GM23338 (cell line): ENCODE measurements around the gene ZSCAN26. TPM values are rescaled to one million over a fixed set of nuclear protein-coding genes. Genes with fewer than 3 reads are reported as not detected.

Experiments
- ATAC-seq: fragments of 200-7000 bp; cut with Tn5 transposase; 3 replicates; pipeline ENCODE4 v1.9.1; 2020
- DNase-seq: peaks from one replicate; pipeline ENCODE4 v3.0.0-alpha.2; 2015; ENCODE audit warnings: low spot score
- H2AFZ ChIP-seq: fragments of 200-600 bp; sonication (generic); 2 replicates; pipeline ENCODE4 v1.8.0; 2016; ENCODE audit warnings: antibody characterized with exemption, mild to moderate bottlenecking, moderate library complexity
- H3F3A ChIP-seq: fragments of 200-600 bp; sonication (generic); replicated peaks from 2 replicates; pipeline ENCODE4 v1.8.0; 2017; ENCODE audit warnings: antibody characterized with exemption, mixed run types, low read depth
- H3K27ac ChIP-seq: fragments of 200-600 bp; sonication (generic); 2 replicates; pipeline ENCODE4 v1.6.1; 2016; ENCODE audit warnings: low read depth
- H3K27me3 ChIP-seq: fragments of 200-600 bp; sonication (generic); 2 replicates; pipeline ENCODE4 v1.8.0; 2016; ENCODE audit warnings: mild to moderate bottlenecking, mixed run types, moderate library complexity; ENCODE audit not compliant: insufficient read depth
- H3K36me3 ChIP-seq: fragments of 200-600 bp; sonication (generic); 2 replicates; pipeline ENCODE4 v1.8.0; 2016; ENCODE audit warnings: mild to moderate bottlenecking; ENCODE audit not compliant: insufficient read depth
- H3K4me1 ChIP-seq: fragments of 200-600 bp; sonication (generic); 2 replicates; pipeline ENCODE4 v1.8.0; 2016; ENCODE audit warnings: mild to moderate bottlenecking, moderate library complexity; ENCODE audit not compliant: insufficient read depth
- H3K4me2 ChIP-seq: fragments of 200-600 bp; sonication (generic); 2 replicates; pipeline ENCODE4 v1.7.1; 2017; ENCODE audit warnings: mixed run types
- H3K4me3 ChIP-seq: fragments of 200-600 bp; sonication (generic); 2 replicates; pipeline ENCODE4 v1.6.1; 2016; ENCODE audit warnings: mixed run types
- H3K79me2 ChIP-seq: fragments of 200-600 bp; sonication (generic); replicated peaks from 2 replicates; pipeline ENCODE4 v1.8.0; 2017; ENCODE audit warnings: mild to moderate bottlenecking; ENCODE audit not compliant: insufficient read depth
- H3K9me2 ChIP-seq: fragments of 200-600 bp; sonication (generic); 2 replicates; pipeline ENCODE4 v1.8.0; 2017; ENCODE audit not compliant: insufficient read depth
- H4K20me1 ChIP-seq: fragments of 200-600 bp; sonication (generic); replicated peaks from 2 replicates; pipeline ENCODE4 v1.8.0; 2017; ENCODE audit warnings: mild to moderate bottlenecking; ENCODE audit not compliant: insufficient read depth
- H3K27ac Mint-ChIP-seq: 2 replicates; pipeline ENCODE4 v1.8.0; 2020; ENCODE audit warnings: inconsistent platforms, mild to moderate bottlenecking, moderate library complexity, mixed read lengths
- H3K27me3 Mint-ChIP-seq: 3 replicates; pipeline ENCODE4 v1.8.0; 2022; ENCODE audit warnings: low read depth, mild to moderate bottlenecking, moderate library complexity, mixed read lengths, inconsistent platforms; ENCODE audit not compliant: insufficient read depth, poor library complexity
- H3K36me3 Mint-ChIP-seq: 3 replicates; pipeline ENCODE4 v1.8.0; 2021; ENCODE audit warnings: low read depth, mild to moderate bottlenecking, inconsistent platforms, moderate library complexity, mixed read lengths
- H3K4me1 Mint-ChIP-seq: 3 replicates; pipeline ENCODE4 v1.8.0; 2020; ENCODE audit warnings: mild to moderate bottlenecking, inconsistent platforms, mixed read lengths
- H3K4me3 Mint-ChIP-seq: 3 replicates; pipeline ENCODE4 v1.8.0; 2021; ENCODE audit warnings: moderate library complexity, mild to moderate bottlenecking, inconsistent platforms, mixed read lengths
- H3K9me3 Mint-ChIP-seq: 3 replicates; pipeline ENCODE4 v1.8.0; 2020; ENCODE audit warnings: moderate library complexity, mild to moderate bottlenecking, inconsistent platforms, mixed read lengths
- CREB1 ChIP-seq: fragments of 250-450 bp; sonication (Bioruptor Pico); IDR thresholded peaks from 2 replicates; pipeline ENCODE4 v1.5.0; 2020; ENCODE audit warnings: low read depth, mild to moderate bottlenecking, moderate library complexity
- EZH2 ChIP-seq: fragments of 200-600 bp; sonication (generic); IDR thresholded peaks from one replicate; pipeline ENCODE4 v1.8.0; 2017; ENCODE audit warnings: antibody characterized with exemption, mild to moderate bottlenecking, low read depth; ENCODE audit not compliant: unreplicated experiment
- EZH2phosphoT487 ChIP-seq: fragments of 200-600 bp; sonication (generic); IDR thresholded peaks from one replicate; pipeline ENCODE4 v1.8.1; 2018; ENCODE audit warnings: antibody characterized with exemption; ENCODE audit not compliant: unreplicated experiment
- JUNB ChIP-seq: IDR thresholded peaks from one replicate; pipeline ENCODE4 v1.6.1; 2016; ENCODE audit warnings: antibody characterized with exemption; ENCODE audit not compliant: unreplicated experiment
- NANOG ChIP-seq: IDR thresholded peaks from 2 replicates; pipeline ENCODE4 v1.6.1; 2016; ENCODE audit warnings: antibody characterized with exemption, borderline replicate concordance
- POLR2AphosphoS5 ChIP-seq: IDR thresholded peaks from 2 replicates; pipeline ENCODE4 v1.6.1; 2016; ENCODE audit warnings: antibody characterized with exemption, low read depth
- REST ChIP-seq: IDR thresholded peaks from one replicate; pipeline ENCODE4 v1.6.1; 2018; ENCODE audit warnings: antibody characterized with exemption; ENCODE audit not compliant: unreplicated experiment
- STAT1 ChIP-seq: IDR thresholded peaks from one replicate; pipeline ENCODE4 v1.6.1; 2016; ENCODE audit warnings: antibody characterized with exemption; ENCODE audit not compliant: unreplicated experiment
- ZNF114 ChIP-seq: fragments of 250-450 bp; sonication (Bioruptor Pico); IDR thresholded peaks from 2 replicates; pipeline ENCODE4 v1.5.0; 2020; ENCODE audit warnings: mild to moderate bottlenecking, moderate library complexity
- ZNF331 ChIP-seq: fragments of 250-450 bp; sonication (Bioruptor Pico); IDR thresholded peaks from 2 replicates; pipeline ENCODE4 v1.5.0; 2020; ENCODE audit warnings: low read depth, mild to moderate bottlenecking, moderate library complexity
- ZNF462 ChIP-seq: fragments of 250-450 bp; sonication (Bioruptor Pico); IDR thresholded peaks from 2 replicates; pipeline ENCODE4 v1.5.0; 2020; ENCODE audit warnings: mild to moderate bottlenecking, moderate library complexity
- polyA plus RNA-seq: library from polyadenylated mRNA; unstranded; fragments of >200 nt; fragmentation: Nextera tagmentation; extraction: Ambion mirVana; gene quantifications from 2 replicates; pipeline ENCODE4 v1.2.1, GENCODE V29; 2016
- total RNA-seq: library from RNA; depleted of rRNA; stranded (reverse); fragments of >200 nt; shearing (Covaris generic); gene quantifications from 2 replicates; pipeline ENCODE4 v1.2.3, GENCODE V29; 2014
- TF ChIP-seq, protein P1 (sequence below): IDR thresholded peaks from 2 replicates; pipeline ENCODE4 v1.6.1; 2016; ENCODE audit warnings: antibody characterized with exemption
- TF ChIP-seq, protein P2 (sequence below), 2 experiments: fragments of 200-600 bp in 1 of 2; sonication (generic) in 1 of 2; conservative IDR thresholded peaks; 2 replicates each; pipeline versions ENCODE4 v1.5.1 to v1.6.1; 2016 to 2017; ENCODE audit warnings: antibody characterized with exemption in 2 of 2, low read depth in 2 of 2, mild to moderate bottlenecking in 2 of 2, moderate library complexity in 1 of 2

Gene ZSCAN26
- total and polyA plus RNA-seq, 2 experiments from 2014 or later, result 6.5 to 10.2 TPM

- H3K4me1 ChIP-seq, result no peaks in the 10 kb centered on the region
- H3K27ac ChIP-seq, result no peak overlapping the region
- no peak overlapping the region for H3K4me3 ChIP-seq
- Mint-ChIP-seq H3K4me3 (no peak overlapping the region), H3K27ac (no peak overlapping the region), H3K4me1 (no peaks in the 10 kb centered on the region), H3K9me3 (no peaks in the 10 kb centered on the region), H3K36me3 (peaks cover 32% of the 10 kb centered on the region), H3K27me3 (no peaks in the 10 kb centered on the region)
- no peak for TF ChIP-seq CREB1 (CRISPR knock-in tag)
- TF ChIP-seq ZNF462, result no peak
- no peak for TF ChIP-seq NANOG
- TF ChIP-seq, protein P1, sequence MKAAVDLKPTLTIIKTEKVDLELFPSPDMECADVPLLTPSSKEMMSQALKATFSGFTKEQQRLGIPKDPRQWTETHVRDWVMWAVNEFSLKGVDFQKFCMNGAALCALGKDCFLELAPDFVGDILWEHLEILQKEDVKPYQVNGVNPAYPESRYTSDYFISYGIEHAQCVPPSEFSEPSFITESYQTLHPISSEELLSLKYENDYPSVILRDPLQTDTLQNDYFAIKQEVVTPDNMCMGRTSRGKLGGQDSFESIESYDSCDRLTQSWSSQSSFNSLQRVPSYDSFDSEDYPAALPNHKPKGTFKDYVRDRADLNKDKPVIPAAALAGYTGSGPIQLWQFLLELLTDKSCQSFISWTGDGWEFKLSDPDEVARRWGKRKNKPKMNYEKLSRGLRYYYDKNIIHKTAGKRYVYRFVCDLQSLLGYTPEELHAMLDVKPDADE, result no peak
- no peak for TF ChIP-seq POLR2AphosphoS5
- no peak for TF ChIP-seq ZNF331 (CRISPR knock-in tag)
- no peak for TF ChIP-seq ZNF114 (CRISPR knock-in tag)
- no peak for TF ChIP-seq STAT1
- no peak for TF ChIP-seq REST
- TF ChIP-seq, protein P2, sequence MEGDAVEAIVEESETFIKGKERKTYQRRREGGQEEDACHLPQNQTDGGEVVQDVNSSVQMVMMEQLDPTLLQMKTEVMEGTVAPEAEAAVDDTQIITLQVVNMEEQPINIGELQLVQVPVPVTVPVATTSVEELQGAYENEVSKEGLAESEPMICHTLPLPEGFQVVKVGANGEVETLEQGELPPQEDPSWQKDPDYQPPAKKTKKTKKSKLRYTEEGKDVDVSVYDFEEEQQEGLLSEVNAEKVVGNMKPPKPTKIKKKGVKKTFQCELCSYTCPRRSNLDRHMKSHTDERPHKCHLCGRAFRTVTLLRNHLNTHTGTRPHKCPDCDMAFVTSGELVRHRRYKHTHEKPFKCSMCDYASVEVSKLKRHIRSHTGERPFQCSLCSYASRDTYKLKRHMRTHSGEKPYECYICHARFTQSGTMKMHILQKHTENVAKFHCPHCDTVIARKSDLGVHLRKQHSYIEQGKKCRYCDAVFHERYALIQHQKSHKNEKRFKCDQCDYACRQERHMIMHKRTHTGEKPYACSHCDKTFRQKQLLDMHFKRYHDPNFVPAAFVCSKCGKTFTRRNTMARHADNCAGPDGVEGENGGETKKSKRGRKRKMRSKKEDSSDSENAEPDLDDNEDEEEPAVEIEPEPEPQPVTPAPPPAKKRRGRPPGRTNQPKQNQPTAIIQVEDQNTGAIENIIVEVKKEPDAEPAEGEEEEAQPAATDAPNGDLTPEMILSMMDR (conservative IDR thresholded peaks at IDR 0.05; ENCODE audit: low read depth in 2 of 2), result no peak
- TF ChIP-seq JUNB, result no peak
- TF ChIP-seq EZH2, result no peak
- no peak for TF ChIP-seq EZH2phosphoT487
- no peaks in the 10 kb centered on the region for H3F3A ChIP-seq
- H3K9me2 ChIP-seq, result no peaks in the 10 kb centered on the region
- ATAC-seq, result no peak
- H3K79me2 ChIP-seq, result no peaks in the 10 kb centered on the region; the same call in 1 of the 2 replicates
- H4K20me1 ChIP-seq, result no peaks in the 10 kb centered on the region; the same call in 1 of the 2 replicates
- no peak overlapping the region for H3K4me2 ChIP-seq
- no peak for DNase-seq
- H3K36me3 ChIP-seq, result no peaks in the 10 kb centered on the region; the same call in 1 of the 2 replicates
- H2AFZ ChIP-seq, result no peak overlapping the region
- no peaks in the 10 kb centered on the region for H3K27me3 ChIP-seq
These were observed 7.9 kb downstream of the ZSCAN26 start for GRCh38 chr6:28274888-28275287.
